A549 (cell line): Measurements from ENCODE around the gene RNF166.

Experiments
- HMGXB4 ChIP-seq: fragments of 250-450 bp; sonication (Bioruptor Pico); IDR thresholded peaks from 2 replicates; pipeline ENCODE4 v1.5.0; 2021; ENCODE audit warnings: mild to moderate bottlenecking, moderate library complexity, borderline replicate concordance
- HOXB5 ChIP-seq: fragments of 250-450 bp; sonication (Bioruptor Pico); IDR thresholded peaks from 2 replicates; pipeline ENCODE4 v1.5.0; 2020; ENCODE audit warnings: mild to moderate bottlenecking, moderate library complexity
- POLR2A ChIP-seq: IDR thresholded peaks from 2 replicates; pipeline ENCODE4 v1.6.1; 2012; ENCODE audit warnings: mild to moderate bottlenecking, low read length
- RAD21 ChIP-seq, 2 experiments: fragments of >200 bp in 1 of 2; sonication (Bioruptor Twin) in 1 of 2; formaldehyde crosslinking in 1 of 2; IDR thresholded peaks in 1 of 2; conservative IDR thresholded peaks in 1 of 2; 2 replicates in 1 of 2; 3 replicates in 1 of 2; pipeline ENCODE4 v1.6.1; 2012 to 2018; ENCODE audit warnings: inconsistent platforms in 1 of 2
- REST ChIP-seq: fragments of 200-600 bp; sonication (generic); IDR thresholded peaks from 2 replicates; pipeline ENCODE4 v1.6.1; 2016; ENCODE audit warnings: antibody characterized with exemption, mild to moderate bottlenecking, moderate library complexity
- SREBF2 ChIP-seq: fragments of 450-650 bp; IDR thresholded peaks from 2 replicates; pipeline ENCODE4 v1.6.1; 2014; ENCODE audit warnings: mild to moderate bottlenecking, moderate library complexity
- TF ChIP-seq, protein P1 (sequence below): fragments of >200 bp; sonication (Bioruptor Twin); formaldehyde crosslinking; IDR thresholded peaks from 3 replicates; pipeline ENCODE4 v1.5.1; 2016

GRCh38 chr16:88744577-88745521, 38.6 kb upstream of the RNF166 start:
- TF ChIP-seq, protein P1, sequence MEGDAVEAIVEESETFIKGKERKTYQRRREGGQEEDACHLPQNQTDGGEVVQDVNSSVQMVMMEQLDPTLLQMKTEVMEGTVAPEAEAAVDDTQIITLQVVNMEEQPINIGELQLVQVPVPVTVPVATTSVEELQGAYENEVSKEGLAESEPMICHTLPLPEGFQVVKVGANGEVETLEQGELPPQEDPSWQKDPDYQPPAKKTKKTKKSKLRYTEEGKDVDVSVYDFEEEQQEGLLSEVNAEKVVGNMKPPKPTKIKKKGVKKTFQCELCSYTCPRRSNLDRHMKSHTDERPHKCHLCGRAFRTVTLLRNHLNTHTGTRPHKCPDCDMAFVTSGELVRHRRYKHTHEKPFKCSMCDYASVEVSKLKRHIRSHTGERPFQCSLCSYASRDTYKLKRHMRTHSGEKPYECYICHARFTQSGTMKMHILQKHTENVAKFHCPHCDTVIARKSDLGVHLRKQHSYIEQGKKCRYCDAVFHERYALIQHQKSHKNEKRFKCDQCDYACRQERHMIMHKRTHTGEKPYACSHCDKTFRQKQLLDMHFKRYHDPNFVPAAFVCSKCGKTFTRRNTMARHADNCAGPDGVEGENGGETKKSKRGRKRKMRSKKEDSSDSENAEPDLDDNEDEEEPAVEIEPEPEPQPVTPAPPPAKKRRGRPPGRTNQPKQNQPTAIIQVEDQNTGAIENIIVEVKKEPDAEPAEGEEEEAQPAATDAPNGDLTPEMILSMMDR, result no peak
- TF ChIP-seq POLR2A, result no peak
- TF ChIP-seq HMGXB4 (CRISPR knock-in tag), result no peak
- no peak for TF ChIP-seq REST
- TF ChIP-seq HOXB5 (CRISPR knock-in tag), result no peak
- TF ChIP-seq RAD21 (conservative IDR thresholded peaks at IDR 0.05 in 1 of 2, IDR thresholded peaks at IDR 0.05 in 1 of 2), result no peak
- no peak for TF ChIP-seq SREBF2
